Hematopoietic multipotent progenitor cell (in vitro differentiated cells): ENCODE measurements around the gene TADA2B. TPM values are rescaled to one million over a fixed set of nuclear protein-coding genes. Genes with fewer than 3 reads are reported as not detected.
A peak's percentile ranks its signal among the peaks of the same experiment; 100 is the strongest.

ENCODE experiments used
- DNase-seq, 3 donors: peaks; one replicate each; pipeline ENCODE4 v3.0.0-alpha.2; 2011 to 2015; ENCODE audit warnings: low read depth in 2 of 3, low spot score in 2 of 3
- total RNA-seq: library from RNA; depleted of rRNA; stranded (reverse); fragments of >200 nt; gene quantifications from one replicate; pipeline ENCODE4 v1.2.3, GENCODE V29; 2012

TADA2B gene
- total RNA-seq, 1 donor = 4.8 TPM

GRCh38 chr4:7055111-7055989 lies 12.2 kb downstream of the TADA2B start:
- DNase-seq = no peak

- DNase-seq = no peak
Measured at GRCh38 chr4:7055990-7056325, 12.8 kb downstream of the TADA2B start.

- no peak for DNase-seq
Measured at GRCh38 chr4:7058792-7059191, 15.6 kb downstream of the TADA2B start.

GRCh38 chr4:7059662-7060061 lies 16.5 kb downstream of the TADA2B start:
- DNase-seq = no peak

GRCh38 chr4:7060346-7061150 lies 17.4 kb downstream of the TADA2B start:
- DNase-seq = no peak

- no peak for DNase-seq
Measured at GRCh38 chr4:7061815-7062214, 18.6 kb downstream of the TADA2B start.

GRCh38 chr4:7062816-7063215 lies 19.6 kb downstream of the TADA2B start:
- DNase-seq = no peak

GRCh38 chr4:7063362-7063761 lies 20.2 kb downstream of the TADA2B start:
- no peak for DNase-seq

GRCh38 chr4:7066006-7066405 lies 22.8 kb downstream of the TADA2B start:
- DNase-seq = no peak

- no peak for DNase-seq
Measured at GRCh38 chr4:7066493-7066892, 23.3 kb downstream of the TADA2B start.

- no peak for DNase-seq
Measured at GRCh38 chr4:7067126-7067451, 23.9 kb downstream of the TADA2B start.

- DNase-seq = peak; percentile 99 to 100 (median 100)
Measured at GRCh38 chr4:7067452-7068278, 24.5 kb downstream of the TADA2B start, which contains the start of gene GRPEL1. GRPEL1 (minus strand) TSS chr4:7068064; CDS start chr4:7068032, 32 bp downstream.

- DNase-seq = no peak
Measured at GRCh38 chr4:7068279-7068842, 25.2 kb downstream of the TADA2B start.

- DNase-seq = no peak
Measured at GRCh38 chr4:7068883-7069282, 25.7 kb downstream of the TADA2B start.

- peak; percentile 74 to 83 (median 75) for DNase-seq
Measured at GRCh38 chr4:7070729-7071511, 27.7 kb downstream of the TADA2B start.

- DNase-seq = no peak
Measured at GRCh38 chr4:7073059-7073458, 29.9 kb downstream of the TADA2B start.

- peak in 1 of 3 donors; percentile 50 for DNase-seq
Measured at GRCh38 chr4:7073526-7074390, 30.6 kb downstream of the TADA2B start.

- no peak for DNase-seq
Measured at GRCh38 chr4:7074426-7074825, 31.3 kb downstream of the TADA2B start.
